Germinal center (tissue), 1 donor: ENCODE measurements around the gene NUDT19.
"Not testable (repeated sequence)": the region's sequence is repeated elsewhere in the genome, so short reads cannot be mapped to it uniquely, and the experiment has no call there.

Source experiments
- DNase-seq: peaks from one replicate; pipeline ENCODE4 v3.0.0; 2012; ENCODE audit warnings: mixed read lengths, low spot score

NUDT19 gene

GRCh38 chr19:32711747-32712146 lies 20.1 kb downstream of the NUDT19 start:
- no peak for DNase-seq

DNA sequence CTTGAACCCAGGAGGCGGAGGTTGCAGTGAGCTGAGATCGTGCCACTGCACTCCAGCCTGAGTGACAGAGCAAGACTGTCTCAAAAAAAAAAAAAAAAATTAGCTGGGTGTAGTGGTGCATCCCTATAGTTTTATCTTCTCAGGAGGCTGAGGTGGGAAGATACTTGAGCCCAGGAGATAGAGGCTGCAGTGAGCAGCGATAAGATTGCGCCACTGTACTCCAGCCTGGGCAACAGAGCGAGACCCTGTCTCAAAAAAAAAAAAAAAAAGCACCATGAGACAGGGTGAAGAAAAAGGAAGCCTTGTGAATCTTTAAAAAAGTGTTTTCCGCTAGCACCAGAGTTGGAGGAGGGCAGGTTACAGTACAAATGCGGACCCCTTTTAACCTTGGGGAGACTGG lies 24.6 kb downstream of the NUDT19 start:
- not testable (repeated sequence) for DNase-seq

- DNase-seq = no peak
Measured at GRCh38 chr19:32717496-32717895, 25.9 kb downstream of the NUDT19 start.

DNA sequence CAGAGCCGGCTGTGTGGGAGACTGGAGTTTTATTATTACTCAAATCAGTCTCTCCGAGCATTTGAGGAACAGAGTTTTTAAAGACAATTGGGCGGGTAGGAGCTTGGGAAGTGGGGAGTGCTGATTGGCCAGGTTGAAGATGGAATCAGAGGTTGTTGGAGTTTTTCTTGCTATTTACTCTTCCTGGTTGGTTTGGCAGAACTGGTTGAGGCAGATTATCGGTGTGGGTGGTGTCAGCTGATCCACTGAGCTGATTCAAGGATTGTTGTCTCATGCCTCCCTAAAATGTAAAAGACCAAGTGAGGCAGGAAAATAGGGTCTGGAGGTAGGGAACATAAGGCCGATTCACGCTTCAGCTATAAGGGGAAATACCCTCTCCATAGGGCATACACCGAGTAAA lies 26.7 kb downstream of the NUDT19 start:
- no peak for DNase-seq

DNA sequence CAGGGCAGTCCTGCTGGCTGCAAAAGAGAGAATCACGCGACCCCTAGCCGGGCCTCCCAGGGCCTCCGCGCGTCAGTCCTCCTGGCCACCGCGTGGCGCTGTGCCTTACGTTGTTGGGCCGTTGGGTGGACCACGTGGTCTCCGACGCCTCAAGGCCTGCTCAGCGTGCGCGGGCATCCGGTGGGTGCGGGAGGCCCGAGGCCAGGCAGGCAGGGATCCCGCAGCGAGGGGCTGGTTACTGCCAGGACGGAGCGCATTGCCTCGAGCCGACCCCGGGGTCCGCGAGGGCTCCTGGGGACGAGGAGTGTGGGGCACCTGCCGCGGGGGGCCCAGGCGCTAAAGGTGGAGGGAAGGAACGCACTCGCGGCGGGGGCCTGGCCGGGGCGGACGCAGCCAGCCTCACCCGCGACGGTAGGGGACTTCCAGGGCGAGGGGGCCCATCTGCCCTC lies 28.0 kb downstream of the NUDT19 start, which contains the start of gene TDRD12:
TDRD12 (plus strand) TSS at position 157 of the 449 bp plus-strand sequence. CDS start 306 bp downstream, outside the sequence.
- DNase-seq = peak; percentile 6

- DNase-seq = peak; percentile 9
Measured at GRCh38 chr19:32720216-32720935, 28.8 kb downstream of the NUDT19 start.

GRCh38 chr19:32720936-32721250 lies 29.3 kb downstream of the NUDT19 start:
- no peak for DNase-seq

- no peak for DNase-seq
Measured at GRCh38 chr19:32735936-32736335, 44.3 kb downstream of the NUDT19 start.

GRCh38 chr19:32743021-32743420 lies 51.4 kb downstream of the NUDT19 start:
- DNase-seq = no peak

GRCh38 chr19:32743447-32743846 lies 51.8 kb downstream of the NUDT19 start:
- no peak for DNase-seq

- no peak for DNase-seq
Measured at GRCh38 chr19:32744555-32745325, 53.1 kb downstream of the NUDT19 start.

DNA sequence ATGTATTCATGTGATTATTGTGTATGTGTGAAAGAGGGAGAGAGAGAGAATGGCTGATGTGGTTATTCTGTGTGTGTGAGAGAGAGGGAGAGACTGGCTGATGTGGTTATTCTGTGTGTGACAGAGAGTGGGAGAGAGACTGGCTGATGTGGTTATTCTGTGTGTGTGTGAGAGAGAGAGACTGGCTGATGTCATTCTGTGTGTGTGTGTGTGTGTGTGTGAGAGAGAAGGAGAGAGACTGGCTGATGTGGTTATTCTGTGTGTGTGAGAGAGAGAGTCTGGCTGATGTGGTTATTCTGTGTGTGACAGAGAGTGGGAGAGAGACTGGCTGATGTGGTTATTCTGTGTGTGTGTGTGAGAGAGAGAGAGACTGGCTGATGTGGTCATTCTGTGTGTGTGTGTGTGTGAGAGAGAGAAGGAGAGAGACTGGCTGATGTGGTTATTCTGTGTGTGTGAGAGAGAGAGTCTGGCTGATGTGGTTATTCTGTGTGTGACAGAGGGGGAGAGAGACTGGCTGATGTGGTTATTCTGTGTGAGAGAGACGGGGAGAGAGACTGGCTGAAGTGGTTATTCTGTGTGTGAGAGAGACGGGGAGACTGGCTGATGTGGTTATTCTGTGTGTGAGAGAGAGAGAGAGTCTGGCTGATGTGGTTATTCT lies 54.1 kb downstream of the NUDT19 start:
- DNase-seq = not testable (repeated sequence)

DNA sequence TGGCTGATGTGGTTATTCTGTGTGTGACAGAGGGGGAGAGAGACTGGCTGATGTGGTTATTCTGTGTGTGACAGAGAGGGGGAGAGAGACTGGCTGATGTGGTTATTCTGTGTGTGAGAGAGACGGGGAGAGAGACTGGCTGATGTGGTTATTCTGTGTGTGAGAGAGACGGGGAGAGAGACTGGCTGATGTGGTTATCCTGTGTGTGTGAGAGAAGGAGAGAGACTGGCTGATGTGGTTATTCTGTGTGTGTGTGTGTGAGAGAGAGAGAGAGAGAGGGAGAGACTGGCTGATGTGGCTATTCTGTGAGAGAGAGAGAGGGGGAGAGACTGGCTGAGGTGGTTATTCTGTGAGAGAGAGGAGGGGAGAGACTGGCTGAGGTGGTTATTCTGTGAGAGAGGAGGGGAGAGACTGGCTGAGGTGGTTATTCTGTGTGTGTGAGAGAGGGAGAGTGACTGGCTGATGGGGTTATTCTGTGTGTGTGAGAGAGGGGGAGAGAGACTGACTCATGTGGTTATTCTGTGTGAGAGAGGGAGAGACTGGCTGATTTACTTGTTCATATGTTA lies 55.1 kb downstream of the NUDT19 start:
- not testable (repeated sequence) for DNase-seq

DNA sequence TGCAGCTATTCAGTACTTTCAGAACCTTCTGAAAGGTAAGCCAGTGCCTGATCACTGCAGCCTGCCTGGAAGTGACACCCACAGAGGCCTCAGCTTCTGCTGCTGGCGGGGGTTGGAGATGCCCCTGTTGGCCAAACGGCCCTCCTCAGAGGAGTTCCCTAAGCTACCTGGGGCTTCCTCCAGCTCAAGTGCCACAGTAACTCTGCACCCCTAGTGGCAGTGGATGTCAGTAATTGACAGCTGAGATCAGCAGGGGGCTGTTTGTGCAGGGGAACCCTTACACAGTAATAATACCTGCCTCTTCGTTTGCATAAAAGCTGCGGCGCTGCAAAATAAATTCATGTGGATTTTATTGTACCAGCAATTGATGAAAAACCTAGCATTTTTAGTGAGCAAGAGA lies 56.9 kb downstream of the NUDT19 start:
- peak; percentile 18 for DNase-seq

GRCh38 chr19:32748948-32749347 lies 57.3 kb downstream of the NUDT19 start:
- DNase-seq = no peak

- no peak for DNase-seq
Measured at GRCh38 chr19:32749361-32749760, 57.7 kb downstream of the NUDT19 start.

DNA sequence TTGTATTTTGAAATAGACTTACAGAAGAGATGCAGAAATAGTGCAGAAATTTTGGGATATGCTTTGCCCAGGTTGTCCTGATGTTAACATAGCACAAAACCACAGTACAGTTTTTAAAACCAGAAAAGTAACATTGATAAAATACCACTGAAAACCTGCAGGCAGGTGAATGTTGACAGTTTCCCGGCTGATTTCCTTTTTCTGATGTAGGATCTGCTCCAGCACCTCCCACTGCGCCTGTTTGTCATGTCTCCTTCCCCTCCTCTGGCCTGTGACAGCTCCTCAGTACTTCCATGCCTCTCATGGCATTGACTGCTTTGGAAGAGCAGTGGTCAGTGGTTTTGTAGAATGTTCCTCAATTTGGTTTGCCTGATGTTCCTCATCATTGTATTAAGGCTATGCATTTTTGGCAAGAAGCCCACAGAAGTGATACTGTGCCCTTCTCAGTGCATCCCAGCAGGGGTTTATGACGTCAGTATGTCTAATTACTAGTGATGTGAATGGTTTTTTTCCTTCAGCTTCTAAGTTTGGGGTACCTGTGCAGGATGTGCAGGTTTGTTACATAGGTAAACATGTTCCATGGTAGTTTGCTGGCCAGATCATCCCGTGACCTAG lies 58.9 kb downstream of the NUDT19 start:
- no peak for DNase-seq

- no peak for DNase-seq
Measured at GRCh38 chr19:32751066-32751465, 59.4 kb downstream of the NUDT19 start.

- no peak for DNase-seq
Measured at GRCh38 chr19:32757189-32757588, 65.6 kb downstream of the NUDT19 start.
